WTC11 (cell line): ENCODE results near the gene ERICH6B. TPM values are rescaled to one million over a fixed set of nuclear protein-coding genes. Genes with fewer than 3 reads are reported as not detected.

Experiments
- ATAC-seq: fragments of 200-7000 bp; cut with Tn5 transposase; 2 replicates; pipeline ENCODE4 v1.10.0; 2021; ENCODE audit warnings: mild to moderate bottlenecking, moderate library complexity
- CTCF ChIA-PET: fragments of 300-600 bp; sonication (Branson Sonifier 250); formaldehyde crosslinking; loops from one replicate; lab custom pipeline; 2021; ENCODE audit warnings: antibody characterized with exemption; lab: Charles Lee
- POLR2A ChIA-PET: fragments of 350-600 bp; sonication (Branson Sonifier 250); formaldehyde crosslinking; loops from one replicate; lab custom pipeline; 2021; ENCODE audit warnings: antibody characterized with exemption; lab: Charles Lee
- DNase-seq: peaks from one replicate; pipeline ENCODE4 v3.0.0; 2021; ENCODE audit warnings: low spot score
- H3K27ac Mint-ChIP-seq: 2 replicates; pipeline ENCODE4 v1.8.0; 2021; ENCODE audit warnings: mixed read lengths
- H3K27me3 Mint-ChIP-seq: 2 replicates; pipeline ENCODE4 v1.8.0; 2021; ENCODE audit warnings: low read depth, mild to moderate bottlenecking, moderate library complexity, mixed read lengths
- H3K36me3 Mint-ChIP-seq: 2 replicates; pipeline ENCODE4 v1.8.0; 2021; ENCODE audit warnings: mixed read lengths
- H3K4me1 Mint-ChIP-seq: 2 replicates; pipeline ENCODE4 v1.8.0; 2022; ENCODE audit warnings: mixed read lengths
- H3K4me3 Mint-ChIP-seq: 2 replicates; pipeline ENCODE4 v1.8.0; 2021; ENCODE audit warnings: mild to moderate bottlenecking, moderate library complexity, mixed read lengths
- H3K9me3 Mint-ChIP-seq: 2 replicates; pipeline ENCODE4 v1.8.0; 2021; ENCODE audit warnings: mixed read lengths
- ATF1 ChIP-seq: sonication (generic); formaldehyde crosslinking; IDR thresholded peaks from 2 replicates; pipeline ENCODE4 v1.8.1; 2023; ENCODE audit warnings: mild to moderate bottlenecking, moderate library complexity, missing genetic modification reagents
- CBFB ChIP-seq: sonication (generic); formaldehyde crosslinking; IDR thresholded peaks from 2 replicates; pipeline ENCODE4 v1.8.1; 2022; ENCODE audit warnings: mild to moderate bottlenecking, low read depth, missing genetic modification reagents
- CDX4 ChIP-seq: fragments of 250-450 bp; sonication (Bioruptor Pico); IDR thresholded peaks from 2 replicates; pipeline ENCODE4 v1.9.0; 2021; ENCODE audit warnings: moderate library complexity, mild to moderate bottlenecking, inconsistent platforms, borderline replicate concordance
- EMX1 ChIP-seq: fragments of 250-450 bp; sonication (Bioruptor Pico); IDR thresholded peaks from 2 replicates; pipeline ENCODE4 v1.8.0; 2021; ENCODE audit warnings: mild to moderate bottlenecking
- ETV6 ChIP-seq: sonication (generic); formaldehyde crosslinking; IDR thresholded peaks from 2 replicates; pipeline ENCODE4 v1.8.1; 2022; ENCODE audit warnings: mild to moderate bottlenecking, missing genetic modification reagents
- FOXP4 ChIP-seq: sonication (generic); formaldehyde crosslinking; IDR thresholded peaks from 2 replicates; pipeline ENCODE4 v1.8.0; 2022; ENCODE audit warnings: mild to moderate bottlenecking, missing genetic modification reagents
- GABPB1 ChIP-seq: sonication (generic); formaldehyde crosslinking; IDR thresholded peaks from 2 replicates; pipeline ENCODE4 v1.8.1; 2023; ENCODE audit warnings: mild to moderate bottlenecking, missing genetic modification reagents
- GRHL2 ChIP-seq: fragments of 250-450 bp; sonication (Bioruptor Pico); IDR thresholded peaks from 2 replicates; pipeline ENCODE4 v1.8.0; 2022; ENCODE audit warnings: mild to moderate bottlenecking, moderate library complexity; ENCODE audit not compliant: insufficient replicate concordance, severe bottlenecking
- HMGA2 ChIP-seq: fragments of 250-450 bp; sonication (Bioruptor Pico); IDR thresholded peaks from 2 replicates; pipeline ENCODE4 v1.4.0; 2021; ENCODE audit warnings: mild to moderate bottlenecking, moderate library complexity
- IRF2 ChIP-seq: sonication (generic); formaldehyde crosslinking; IDR thresholded peaks from 2 replicates; pipeline ENCODE4 v1.8.0; 2022; ENCODE audit warnings: low read depth, missing genetic modification reagents, borderline replicate concordance
- KAT7 ChIP-seq: sonication (generic); formaldehyde crosslinking; IDR thresholded peaks from 2 replicates; pipeline ENCODE4 v1.8.1; 2023; ENCODE audit warnings: missing genetic modification reagents, mild to moderate bottlenecking, borderline replicate concordance
- MAX ChIP-seq: sonication (generic); formaldehyde crosslinking; IDR thresholded peaks from 2 replicates; pipeline ENCODE4 v1.8.0; 2022; ENCODE audit warnings: mild to moderate bottlenecking, missing genetic modification reagents
- MXD4 ChIP-seq: fragments of 250-450 bp; sonication (Bioruptor Pico); IDR thresholded peaks from 2 replicates; pipeline ENCODE4 v1.8.0; 2021; ENCODE audit warnings: mild to moderate bottlenecking, moderate library complexity, borderline replicate concordance
- RELA ChIP-seq: sonication (generic); formaldehyde crosslinking; IDR thresholded peaks from 2 replicates; pipeline ENCODE4 v1.8.1; 2022; ENCODE audit warnings: missing genetic modification reagents, mild to moderate bottlenecking, borderline replicate concordance
- TCF7 ChIP-seq: sonication (generic); formaldehyde crosslinking; IDR thresholded peaks from 2 replicates; pipeline ENCODE4 v1.8.0; 2022; ENCODE audit warnings: mild to moderate bottlenecking, low read depth, missing genetic modification reagents, moderate library complexity
- TEAD1 ChIP-seq: sonication (generic); formaldehyde crosslinking; IDR thresholded peaks from 2 replicates; pipeline ENCODE4 v1.8.0; 2022; ENCODE audit warnings: mild to moderate bottlenecking, missing genetic modification reagents
- USF1 ChIP-seq: sonication (generic); formaldehyde crosslinking; IDR thresholded peaks from 2 replicates; pipeline ENCODE4 v1.8.0; 2022; ENCODE audit warnings: mild to moderate bottlenecking, missing genetic modification reagents
- ZNF263 ChIP-seq: sonication (generic); formaldehyde crosslinking; IDR thresholded peaks from 2 replicates; pipeline ENCODE4 v1.8.1; 2022; ENCODE audit warnings: low read depth, mild to moderate bottlenecking, moderate library complexity, missing genetic modification reagents
- ZNF532 ChIP-seq: fragments of 250-450 bp; sonication (Bioruptor Pico); IDR thresholded peaks from 2 replicates; pipeline ENCODE4 v1.9.0; 2021; ENCODE audit warnings: mild to moderate bottlenecking, borderline replicate concordance
- ZNF671 ChIP-seq: fragments of 250-450 bp; sonication (Bioruptor Pico); IDR thresholded peaks from 2 replicates; pipeline ENCODE4 v1.8.0; 2021; ENCODE audit warnings: mild to moderate bottlenecking
- total RNA-seq: library from RNA; stranded (reverse); gene quantifications from 3 replicates; pipeline ENCODE4 v1.2.3, GENCODE V29; 2021

The ERICH6B gene
- total RNA-seq, 1 experiment from 2014 or later, result not detected

GRCh38 chr13:45626731-45627374 is 11.3 kb upstream of the ERICH6B start (continued):
- no peak for TF ChIP-seq RELA (CRISPR knock-in tag)
- TF ChIP-seq TEAD1 (CRISPR knock-in tag), result no peak
- no peak for TF ChIP-seq CDX4
- no peak for TF ChIP-seq ZNF671 (CRISPR knock-in tag)
- TF ChIP-seq MXD4 (CRISPR knock-in tag), result no peak
- TF ChIP-seq MAX (CRISPR knock-in tag), result no peak
- no peak for TF ChIP-seq FOXP4 (CRISPR knock-in tag)
- TF ChIP-seq GABPB1 (CRISPR knock-in tag), result no peak
- TF ChIP-seq KAT7, result no peak

- H3K36me3 Mint-ChIP-seq, result no peaks in the 10 kb centered on the region
- no peak; the same call in 1 of the 2 replicates for ATAC-seq
- peaks cover 37% of the 10 kb centered on the region for H3K4me1 Mint-ChIP-seq
- DNase-seq, result no peak
- H3K4me3 Mint-ChIP-seq, result no peak overlapping the region
- peaks cover 11% of the 10 kb centered on the region; the same call in 1 of the 2 replicates for H3K27me3 Mint-ChIP-seq
- ChIA-PET POLR2A (no interaction called here), CTCF (interaction anchor here (1.0 to 3.5 kb wide), 7 partner anchors 60 to 110 kb away, joined by 3 to 23 read pairs (median 4); no protein-coding TSS in a partner anchor)
- no peak overlapping the region for H3K27ac Mint-ChIP-seq
- TF ChIP-seq KAT7, result no peak
- no peak for TF ChIP-seq CBFB (CRISPR knock-in tag)
- no peak for TF ChIP-seq HMGA2 (CRISPR knock-in tag)
- TF ChIP-seq TCF7 (CRISPR knock-in tag), result no peak
- H3K9me3 Mint-ChIP-seq, result peaks cover 5% of the 10 kb centered on the region; the same call in 1 of the 2 replicates
Measured at GRCh38 chr13:45623516-45624090, 8.1 kb upstream of the ERICH6B start.

- peak; percentile 46 for DNase-seq
Measured at GRCh38 chr13:45621950-45622349, 6.4 kb upstream of the ERICH6B start.

GRCh38 chr13:45607931-45608330 is 7.6 kb downstream of the ERICH6B start:
- H3K4me3 Mint-ChIP-seq, result no peak overlapping the region
- no peaks in the 10 kb centered on the region for H3K36me3 Mint-ChIP-seq
- POLR2A ChIA-PET, result no interaction called here
- H3K4me1 Mint-ChIP-seq, result peaks cover 8% of the 10 kb centered on the region
- no peak overlapping the region for H3K27ac Mint-ChIP-seq
- H3K9me3 Mint-ChIP-seq, result peaks cover 8% of the 10 kb centered on the region; the same call in 1 of the 2 replicates
- H3K27me3 Mint-ChIP-seq, result no peaks in the 10 kb centered on the region
- CTCF ChIA-PET, result no interaction called here
- DNase-seq, result no peak
- no peak for ATAC-seq
- no peak for TF ChIP-seq USF1 (CRISPR knock-in tag)
- TF ChIP-seq ATF1 (CRISPR knock-in tag), result no peak
- no peak for TF ChIP-seq FOXP4 (CRISPR knock-in tag)
- TF ChIP-seq IRF2 (CRISPR knock-in tag), result no peak
- no peak for TF ChIP-seq ZNF671 (CRISPR knock-in tag)
- TF ChIP-seq TEAD1 (CRISPR knock-in tag), result no peak
- no peak for TF ChIP-seq ETV6 (CRISPR knock-in tag)
- no peak for TF ChIP-seq ZNF532
- TF ChIP-seq GRHL2 (CRISPR knock-in tag), result no peak

More at GRCh38 chr13:45621950-45622349, 6.4 kb upstream of the ERICH6B start:
- CTCF ChIA-PET, result interaction anchor here (0.7 to 3.5 kb wide), 8 partner anchors 58 to 700 kb away, joined by 3 to 23 read pairs (median 4); no protein-coding TSS in a partner anchor
- Mint-ChIP-seq H3K4me1 (peaks cover 28% of the 10 kb centered on the region), H3K36me3 (no peaks in the 10 kb centered on the region), H3K27me3 (peaks cover 22% of the 10 kb centered on the region), H3K9me3 (peaks cover 6% of the 10 kb centered on the region; the same call in 1 of the 2 replicates), H3K27ac (no peak overlapping the region), H3K4me3 (peak overlapping the region; percentile 7; the same call in 1 of the 2 replicates)
- no peak for TF ChIP-seq EMX1
- TF ChIP-seq ZNF263 (CRISPR knock-in tag), result no peak
- peak; percentile 94 for ATAC-seq
- POLR2A ChIA-PET, result no interaction called here
